ENCODE results near the gene TCTN1.
"Not testable (repeated sequence)": the region's sequence is repeated elsewhere in the genome, so short reads cannot be mapped to it uniquely, and the experiment has no call there.

The TCTN1 gene

GRCh38 chr12:110600254-110600653, 13.7 kb upstream of the TCTN1 start:
- peak; percentile 44 for DNase-seq (ENCODE audit: extremely low spot score)
- TF ChIP-seq CTCF (IDR thresholded peaks at IDR 0.05; ENCODE audit: control extremely low read depth, extremely low read depth, low read depth, missing control alignments), result peak; percentile 15
- ChIA-PET POLR2A (interaction anchor here (0.6 to 1.5 kb wide), 2 partner anchors 124 to 132 kb away, joined by 3 to 6 read pairs; partner anchors contain the start of genes FAM216A and GPN3), CTCF (interaction anchor here (0.6 to 9.4 kb wide), 28 partner anchors 9 to 173 kb away, joined by 3 to 176 read pairs (median 12); partner anchors contain the start of genes ARPC3, FAM216A, GPN3 and RAD9B)

GRCh38 chr12:110602085-110602814, 11.7 kb upstream of the TCTN1 start:
- DNase-seq (ENCODE audit: extremely low spot score), result peak; percentile 65
- TF ChIP-seq CTCF (IDR thresholded peaks at IDR 0.05; ENCODE audit: control extremely low read depth, extremely low read depth, low read depth, missing control alignments), result peak; percentile 60
- CTCF ChIA-PET, result interaction anchor here (0.7 to 9.4 kb wide), 51 partner anchors 8 to 604 kb away, joined by 3 to 176 read pairs (median 5); partner anchors contain the start of genes ARPC3, FAM216A, GPN3 and RAD9B
- POLR2A ChIA-PET, result not testable (repeated sequence)

GRCh38 chr12:110606253-110606611, 7.7 kb upstream of the TCTN1 start:
- POLR2A ChIA-PET, result interaction anchor here (0.7 kb wide), 1 partner anchor 75 kb away, joined by 7 read pairs; no protein-coding TSS in a partner anchor
- no peak for TF ChIP-seq CTCF (IDR thresholded peaks at IDR 0.05; ENCODE audit: control extremely low read depth, extremely low read depth, low read depth, missing control alignments)
- CTCF ChIA-PET, result interaction anchor here (1.0 to 9.4 kb wide), 5 partner anchors 14 to 282 kb away, joined by 3 to 176 read pairs (median 3); partner anchors contain the start of gene ARPC3
- no peak for DNase-seq (ENCODE audit: extremely low spot score)

- TF ChIP-seq CTCF (IDR thresholded peaks at IDR 0.05; ENCODE audit: control extremely low read depth, extremely low read depth, low read depth, missing control alignments), result no peak
- DNase-seq (ENCODE audit: extremely low spot score), result no peak
- ChIA-PET POLR2A (interaction anchor here (0.7 to 1.1 kb wide), 6 partner anchors 9 to 195 kb away, joined by 3 to 17 read pairs (median 6); partner anchors contain the start of genes FAM216A and GPN3), CTCF (interaction anchor here (0.7 to 4.2 kb wide), 8 partner anchors 8 to 182 kb away, joined by 3 to 32 read pairs (median 4); partner anchors contain the start of genes ARPC3, FAM216A and GPN3)
Measured at GRCh38 chr12:110613071-110613770, 708 bp upstream of the TCTN1 start.

- POLR2A ChIA-PET, result no interaction called here
- no peak for TF ChIP-seq CTCF (IDR thresholded peaks at IDR 0.05; ENCODE audit: control extremely low read depth, extremely low read depth, low read depth, missing control alignments)
- no peak for DNase-seq (ENCODE audit: extremely low spot score)
- CTCF ChIA-PET, result interaction anchor here (0.7 to 4.2 kb wide), 6 partner anchors 13 to 184 kb away, joined by 3 to 32 read pairs (median 4); partner anchors contain the start of genes ARPC3 and FAM216A
Measured at GRCh38 chr12:110615171-110615570, 1.2 kb downstream of the TCTN1 start.

GRCh38 chr12:110616471-110617115, 2.7 kb downstream of the TCTN1 start:
- TF ChIP-seq CTCF (IDR thresholded peaks at IDR 0.05; ENCODE audit: control extremely low read depth, extremely low read depth, low read depth, missing control alignments), result no peak
- DNase-seq (ENCODE audit: extremely low spot score), result no peak
- ChIA-PET CTCF (interaction anchor here (0.9 to 4.2 kb wide), 7 partner anchors 11 to 167 kb away, joined by 3 to 32 read pairs (median 4); partner anchors contain the start of gene ARPC3), POLR2A (no interaction called here)
